HepG2 (cell line): Measurements from ENCODE around the gene EARS2. TPM values are rescaled to one million over a fixed set of nuclear protein-coding genes. Genes with fewer than 3 reads are reported as not detected.

Source experiments
- ASH2L ChIP-seq: fragments of 300-600, 200-600 bp; sonication (generic); IDR thresholded peaks from 2 replicates; pipeline ENCODE4 v1.7.0; 2017; ENCODE audit warnings: low read depth, mild to moderate bottlenecking, moderate library complexity, mixed read lengths, low read length; ENCODE audit not compliant: insufficient read length
- DMAP1 ChIP-seq: IDR thresholded peaks from 2 replicates; pipeline ENCODE4 v1.6.1; 2016
- FOXK2 ChIP-seq: fragments of 450-650 bp; IDR thresholded peaks from 2 replicates; pipeline ENCODE4 v1.6.1; 2016
- HOXA3 ChIP-seq: sonication (generic); formaldehyde crosslinking; IDR thresholded peaks from 2 replicates; pipeline ENCODE4 v1.5.0; 2020; ENCODE audit warnings: missing genetic modification reagents
- KLF16 ChIP-seq, 2 experiments: sonication (generic) in 1 of 2; formaldehyde crosslinking in 1 of 2; IDR thresholded peaks; 2 replicates each; pipeline versions ENCODE4 v1.6.1 to v1.8.0; 2016 to 2023; ENCODE audit warnings: missing genetic modification reagents in 2 of 2, missing compliant biosample characterization in 1 of 2
- MAZ ChIP-seq, 2 experiments: sonication (generic) in 1 of 2; formaldehyde crosslinking in 1 of 2; IDR thresholded peaks; 2 replicates each; pipeline versions ENCODE4 v1.5.0 to v1.6.1; 2012 to 2020; ENCODE audit warnings: low read depth in 2 of 2, mild to moderate bottlenecking in 2 of 2, borderline replicate concordance in 1 of 2, improper control_type of control experiment in 1 of 2, low read length in 1 of 2, missing genetic modification reagents in 1 of 2, moderate library complexity in 1 of 2
- MEIS2 ChIP-seq: sonication (generic); formaldehyde crosslinking; IDR thresholded peaks from 2 replicates; pipeline ENCODE4 v1.9.0; 2021; ENCODE audit warnings: mild to moderate bottlenecking, missing genetic modification reagents
- NFKB2 ChIP-seq: sonication (generic); formaldehyde crosslinking; IDR thresholded peaks from 2 replicates; pipeline ENCODE4 v1.4.0; 2020; ENCODE audit warnings: missing genetic modification reagents, borderline replicate concordance
- NR2F6 ChIP-seq, 2 experiments: IDR thresholded peaks; 2 replicates each; pipeline ENCODE4 v1.6.1; 2016; ENCODE audit warnings: antibody characterized with exemption in 1 of 2, mild to moderate bottlenecking in 1 of 2
- RCOR2 ChIP-seq: IDR thresholded peaks from 2 replicates; pipeline ENCODE4 v1.6.1; 2016; ENCODE audit warnings: missing biosample characterization, missing genetic modification reagents
- SIN3A ChIP-seq: IDR thresholded peaks from 2 replicates; pipeline ENCODE4 v1.6.1; 2011; ENCODE audit warnings: low read depth, mild to moderate bottlenecking, control low read depth, low read length, borderline replicate concordance
- SMYD3 ChIP-seq: sonication (generic); formaldehyde crosslinking; IDR thresholded peaks from 2 replicates; pipeline ENCODE4 v1.8.1; 2023; ENCODE audit warnings: mild to moderate bottlenecking, missing genetic modification reagents
- TBP ChIP-seq: sonication (generic); formaldehyde crosslinking; IDR thresholded peaks from 2 replicates; pipeline ENCODE4 v1.5.0; 2020; ENCODE audit warnings: missing genetic modification reagents
- ZGPAT ChIP-seq: IDR thresholded peaks from 2 replicates; pipeline ENCODE4 v1.6.1; 2016; ENCODE audit warnings: mild to moderate bottlenecking
- ZNF253 ChIP-seq: sonication (generic); formaldehyde crosslinking; IDR thresholded peaks from 2 replicates; pipeline ENCODE4 v1.8.0; 2022; ENCODE audit warnings: mild to moderate bottlenecking, missing genetic modification reagents, borderline replicate concordance
- ZNF292 ChIP-seq: sonication (generic); formaldehyde crosslinking; IDR thresholded peaks from 2 replicates; pipeline ENCODE4 v1.8.1; 2022; ENCODE audit warnings: mild to moderate bottlenecking, low read depth, missing genetic modification reagents, borderline replicate concordance
- ZNF337 ChIP-seq: sonication (generic); formaldehyde crosslinking; IDR thresholded peaks from 2 replicates; pipeline ENCODE4 v1.5.1; 2020; ENCODE audit warnings: missing genetic modification reagents, low read depth, mild to moderate bottlenecking, borderline replicate concordance
- ZNF781 ChIP-seq: sonication (generic); formaldehyde crosslinking; IDR thresholded peaks from 2 replicates; pipeline ENCODE4 v1.5.1; 2020; ENCODE audit warnings: borderline replicate concordance, mild to moderate bottlenecking, missing genetic modification reagents; ENCODE audit errors: not compliant biosample characterization
- polyA plus RNA-seq, 8 experiments: library from polyadenylated mRNA; depleted of rRNA in 3 of 8; stranded (reverse) in 7 of 8; unstranded in 1 of 8; fragments of >200 nt; fragmentation: Illumina TruSeq in 4 of 8; extraction: Trizol in 4 of 8; gene quantifications; 2 replicates each; pipeline versions ENCODE4 v1.2.1 to v1.2.3, GENCODE V29; 2011 to 2016; ENCODE audit warnings: low read depth in 4 of 8, missing spikeins in 1 of 8, mixed read lengths in 1 of 8; ENCODE audit not compliant: insufficient read depth in 1 of 8
- total RNA-seq, 5 experiments: library from RNA; depleted of rRNA; stranded (reverse); fragments of >200 nt; fragmentation: Illumina TruSeq; extraction: Trizol; gene quantifications; 2 replicates each; pipeline ENCODE4 v1.2.3, GENCODE V29; 2016; ENCODE audit warnings: low read depth in 1 of 5
- TF ChIP-seq, protein P1 (sequence below): sonication (generic); formaldehyde crosslinking; IDR thresholded peaks from 2 replicates; pipeline ENCODE4 v1.5.1; 2020; ENCODE audit warnings: mild to moderate bottlenecking, moderate library complexity, missing genetic modification reagents
- TF ChIP-seq, protein P2 (sequence below): sonication (generic); formaldehyde crosslinking; IDR thresholded peaks from 2 replicates; pipeline ENCODE4 v1.4.0; 2020; ENCODE audit warnings: missing genetic modification reagents
- TF ChIP-seq, protein P3 (sequence below): sonication (generic); formaldehyde crosslinking; IDR thresholded peaks from 2 replicates; pipeline ENCODE4 v1.4.0; 2020; ENCODE audit warnings: missing genetic modification reagents, mild to moderate bottlenecking, borderline replicate concordance

The EARS2 gene
- total and polyA plus RNA-seq, 2 of the 13 experiments (the other 11 are each of a cell fraction or from before 2014, with no cell fraction given), result 49.4 to 80.4 TPM

- TF ChIP-seq MAZ (IDR thresholded peaks at IDR 0.05; ENCODE audit: borderline replicate concordance, low read depth, low read length), result no peak
- TF ChIP-seq MAZ (CRISPR knock-in tag; IDR thresholded peaks at IDR 0.05; ENCODE audit: low read depth), result no peak; the same call in 1 of the 2 replicates
- no peak for TF ChIP-seq DMAP1 (CRISPR knock-in tag)
- TF ChIP-seq SIN3A, result peak; percentile 47; the same call in 1 of the 2 replicates
- peak; percentile 60; the same call in 1 of the 2 replicates for TF ChIP-seq ZNF292 (CRISPR knock-in tag)
- no peak for TF ChIP-seq ASH2L
- no peak for TF ChIP-seq HOXA3
- TF ChIP-seq ZGPAT (CRISPR knock-in tag), result no peak
- no peak for TF ChIP-seq NR2F6 (IDR thresholded peaks at IDR 0.05)
- 0 out of 2 replicates have a peak, but pooled peaks have one; percentile 28 for TF ChIP-seq NR2F6 (CRISPR knock-in tag; IDR thresholded peaks at IDR 0.05)
- TF ChIP-seq ZNF337 (CRISPR knock-in tag), result no peak
- no peak for TF ChIP-seq ZNF253
- no peak for TF ChIP-seq NFKB2 (CRISPR knock-in tag)
- TF ChIP-seq, protein P1, sequence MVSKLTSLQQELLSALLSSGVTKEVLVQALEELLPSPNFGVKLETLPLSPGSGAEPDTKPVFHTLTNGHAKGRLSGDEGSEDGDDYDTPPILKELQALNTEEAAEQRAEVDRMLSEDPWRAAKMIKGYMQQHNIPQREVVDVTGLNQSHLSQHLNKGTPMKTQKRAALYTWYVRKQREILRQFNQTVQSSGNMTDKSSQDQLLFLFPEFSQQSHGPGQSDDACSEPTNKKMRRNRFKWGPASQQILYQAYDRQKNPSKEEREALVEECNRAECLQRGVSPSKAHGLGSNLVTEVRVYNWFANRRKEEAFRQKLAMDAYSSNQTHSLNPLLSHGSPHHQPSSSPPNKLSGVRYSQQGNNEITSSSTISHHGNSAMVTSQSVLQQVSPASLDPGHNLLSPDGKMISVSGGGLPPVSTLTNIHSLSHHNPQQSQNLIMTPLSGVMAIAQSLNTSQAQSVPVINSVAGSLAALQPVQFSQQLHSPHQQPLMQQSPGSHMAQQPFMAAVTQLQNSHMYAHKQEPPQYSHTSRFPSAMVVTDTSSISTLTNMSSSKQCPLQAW (CRISPR knock-in tag), result peak; percentile 66; the same call in 1 of the 2 replicates
- no peak for TF ChIP-seq KLF16 (CRISPR knock-in tag; IDR thresholded peaks at IDR 0.05)
- no peak for TF ChIP-seq ZNF781 (CRISPR knock-in tag)
- TF ChIP-seq, protein P2, sequence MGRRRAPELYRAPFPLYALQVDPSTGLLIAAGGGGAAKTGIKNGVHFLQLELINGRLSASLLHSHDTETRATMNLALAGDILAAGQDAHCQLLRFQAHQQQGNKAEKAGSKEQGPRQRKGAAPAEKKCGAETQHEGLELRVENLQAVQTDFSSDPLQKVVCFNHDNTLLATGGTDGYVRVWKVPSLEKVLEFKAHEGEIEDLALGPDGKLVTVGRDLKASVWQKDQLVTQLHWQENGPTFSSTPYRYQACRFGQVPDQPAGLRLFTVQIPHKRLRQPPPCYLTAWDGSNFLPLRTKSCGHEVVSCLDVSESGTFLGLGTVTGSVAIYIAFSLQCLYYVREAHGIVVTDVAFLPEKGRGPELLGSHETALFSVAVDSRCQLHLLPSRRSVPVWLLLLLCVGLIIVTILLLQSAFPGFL (CRISPR knock-in tag), result no peak
- TF ChIP-seq SMYD3 (CRISPR knock-in tag), result 0 out of 2 replicates have a peak, but pooled peaks have one; percentile 21
- TF ChIP-seq, protein P3, sequence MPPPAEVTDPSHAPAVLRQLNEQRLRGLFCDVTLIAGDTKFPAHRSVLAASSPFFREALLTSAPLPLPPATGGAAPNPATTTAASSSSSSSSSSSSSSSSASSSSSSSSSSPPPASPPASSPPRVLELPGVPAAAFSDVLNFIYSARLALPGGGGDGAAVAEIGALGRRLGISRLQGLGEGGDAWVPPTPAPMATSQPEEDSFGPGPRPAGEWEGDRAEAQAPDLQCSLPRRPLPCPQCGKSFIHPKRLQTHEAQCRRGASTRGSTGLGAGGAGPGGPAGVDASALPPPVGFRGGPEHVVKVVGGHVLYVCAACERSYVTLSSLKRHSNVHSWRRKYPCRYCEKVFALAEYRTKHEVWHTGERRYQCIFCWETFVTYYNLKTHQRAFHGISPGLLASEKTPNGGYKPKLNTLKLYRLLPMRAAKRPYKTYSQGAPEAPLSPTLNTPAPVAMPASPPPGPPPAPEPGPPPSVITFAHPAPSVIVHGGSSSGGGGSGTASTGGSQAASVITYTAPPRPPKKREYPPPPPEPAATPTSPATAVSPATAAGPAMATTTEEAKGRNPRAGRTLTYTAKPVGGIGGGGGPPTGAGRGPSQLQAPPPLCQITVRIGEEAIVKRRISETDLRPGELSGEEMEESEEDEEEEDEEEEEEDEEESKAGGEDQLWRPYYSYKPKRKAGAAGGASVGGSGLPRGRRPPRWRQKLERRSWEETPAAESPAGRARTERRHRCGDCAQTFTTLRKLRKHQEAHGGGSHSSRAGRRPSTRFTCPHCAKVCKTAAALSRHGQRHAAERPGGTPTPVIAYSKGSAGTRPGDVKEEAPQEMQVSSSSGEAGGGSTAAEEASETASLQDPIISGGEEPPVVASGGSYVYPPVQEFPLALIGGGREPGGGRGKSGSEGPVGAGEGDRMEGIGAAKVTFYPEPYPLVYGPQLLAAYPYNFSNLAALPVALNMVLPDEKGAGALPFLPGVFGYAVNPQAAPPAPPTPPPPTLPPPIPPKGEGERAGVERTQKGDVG, result no peak
- peak; percentile 73; the same call in 1 of the 2 replicates for TF ChIP-seq MEIS2 (CRISPR knock-in tag)
- TF ChIP-seq TBP (CRISPR knock-in tag), result no peak
- TF ChIP-seq FOXK2, result no peak
- TF ChIP-seq RCOR2, result no peak
Measured at GRCh38 chr16:23597003-23597756, 40.0 kb upstream of the EARS2 start (continued).
